Omental fat pad (tissue), 4 donors: ENCODE results near the gene FOXP4. TPM values are rescaled to one million over a fixed set of nuclear protein-coding genes. Genes with fewer than 3 reads are reported as not detected.

Experiments
- ATAC-seq: fragments of 150-250 bp; one replicate; pipeline ENCODE4 v1.9.1; 2016; ENCODE audit warnings: mild to moderate bottlenecking, moderate library complexity; ENCODE audit not compliant: low FRiP score
- DNase-seq: peaks from one replicate; pipeline ENCODE4 v3.0.0-alpha.2; 2019; ENCODE audit warnings: low spot score
- total RNA-seq, 4 donors: library from RNA; depleted of rRNA; stranded (reverse); fragments of >200 nt; gene quantifications; one replicate each; pipeline ENCODE4 v1.1.0, GENCODE V29; 2016
- TF ChIP-seq, protein P1 (sequence below), 3 donors: fragments of 450-650 bp; IDR thresholded peaks; one replicate each; pipeline ENCODE4 v1.5.1; 2016 to 2017; ENCODE audit warnings: antibody characterized with exemption in 3 of 3, mild to moderate bottlenecking in 3 of 3, moderate library complexity in 2 of 3

The FOXP4 gene
- total RNA-seq, 4 donors from 2014 or later = 3.6 to 9.0 (median 5.5) TPM

DNA sequence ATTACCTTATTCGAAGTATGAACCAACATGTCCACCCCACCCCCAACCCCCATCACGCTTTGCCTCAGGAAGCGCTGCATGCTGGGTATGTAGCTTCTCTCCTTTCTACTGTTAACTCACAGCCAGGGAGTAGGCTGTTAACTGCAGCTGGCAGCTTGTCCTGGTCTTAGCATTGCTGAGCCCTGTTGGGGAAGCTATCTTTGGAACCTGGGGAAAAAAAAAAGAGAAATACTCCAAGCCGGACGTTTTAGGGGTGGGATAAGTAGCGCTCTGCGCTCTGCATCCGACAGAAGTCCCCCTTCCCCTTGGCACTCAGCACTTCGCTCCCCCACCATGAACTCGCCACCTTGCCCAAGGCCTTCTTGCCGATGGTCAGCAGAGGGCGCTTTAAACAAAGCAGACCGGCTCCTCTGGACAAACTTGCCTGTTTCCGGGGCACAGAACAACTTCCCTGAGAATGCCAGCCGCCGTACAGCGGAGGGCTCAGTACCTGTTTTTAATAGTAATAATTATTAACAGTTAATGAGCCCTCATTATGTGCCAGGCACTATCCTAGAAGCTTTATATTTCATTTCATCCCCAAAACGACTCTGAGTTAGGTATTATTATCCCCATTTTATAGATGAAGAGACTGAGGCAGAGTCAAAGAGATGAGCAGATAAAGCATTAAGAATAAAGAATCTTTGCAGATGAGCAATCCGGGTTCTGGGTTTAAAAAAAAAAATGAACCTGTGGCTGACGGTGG, 56.9 kb downstream of the FOXP4 start:
- TF ChIP-seq, protein P1, sequence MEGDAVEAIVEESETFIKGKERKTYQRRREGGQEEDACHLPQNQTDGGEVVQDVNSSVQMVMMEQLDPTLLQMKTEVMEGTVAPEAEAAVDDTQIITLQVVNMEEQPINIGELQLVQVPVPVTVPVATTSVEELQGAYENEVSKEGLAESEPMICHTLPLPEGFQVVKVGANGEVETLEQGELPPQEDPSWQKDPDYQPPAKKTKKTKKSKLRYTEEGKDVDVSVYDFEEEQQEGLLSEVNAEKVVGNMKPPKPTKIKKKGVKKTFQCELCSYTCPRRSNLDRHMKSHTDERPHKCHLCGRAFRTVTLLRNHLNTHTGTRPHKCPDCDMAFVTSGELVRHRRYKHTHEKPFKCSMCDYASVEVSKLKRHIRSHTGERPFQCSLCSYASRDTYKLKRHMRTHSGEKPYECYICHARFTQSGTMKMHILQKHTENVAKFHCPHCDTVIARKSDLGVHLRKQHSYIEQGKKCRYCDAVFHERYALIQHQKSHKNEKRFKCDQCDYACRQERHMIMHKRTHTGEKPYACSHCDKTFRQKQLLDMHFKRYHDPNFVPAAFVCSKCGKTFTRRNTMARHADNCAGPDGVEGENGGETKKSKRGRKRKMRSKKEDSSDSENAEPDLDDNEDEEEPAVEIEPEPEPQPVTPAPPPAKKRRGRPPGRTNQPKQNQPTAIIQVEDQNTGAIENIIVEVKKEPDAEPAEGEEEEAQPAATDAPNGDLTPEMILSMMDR (IDR thresholded peaks at IDR 0.05) = peak in 1 of 3 donors; percentile 32
- ATAC-seq (peak; percentile 53), DNase-seq (peak; percentile 43)

DNA sequence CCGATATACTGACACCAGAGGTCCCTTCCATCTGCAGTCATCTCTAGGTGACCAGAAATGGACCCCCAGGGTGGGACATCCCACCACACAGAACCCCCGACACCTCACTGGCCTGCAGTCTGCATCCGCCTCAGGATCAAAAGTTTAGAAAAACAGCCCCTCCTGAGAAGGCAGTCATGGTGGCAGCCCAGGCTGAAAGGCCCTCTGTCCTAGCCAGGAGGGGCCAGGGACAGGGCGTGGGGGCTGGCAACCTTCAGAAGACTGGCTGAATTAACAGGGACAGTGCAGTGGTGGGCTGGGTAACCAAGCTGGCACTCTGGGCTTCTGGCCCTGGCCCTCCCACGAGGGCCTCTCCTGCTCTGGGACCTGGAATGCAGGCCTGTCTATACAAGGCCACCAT, 57.8 kb downstream of the FOXP4 start:
- DNase-seq (no peak), ATAC-seq (no peak)
- TF ChIP-seq, protein P1 (IDR thresholded peaks at IDR 0.05) = no peak

DNA sequence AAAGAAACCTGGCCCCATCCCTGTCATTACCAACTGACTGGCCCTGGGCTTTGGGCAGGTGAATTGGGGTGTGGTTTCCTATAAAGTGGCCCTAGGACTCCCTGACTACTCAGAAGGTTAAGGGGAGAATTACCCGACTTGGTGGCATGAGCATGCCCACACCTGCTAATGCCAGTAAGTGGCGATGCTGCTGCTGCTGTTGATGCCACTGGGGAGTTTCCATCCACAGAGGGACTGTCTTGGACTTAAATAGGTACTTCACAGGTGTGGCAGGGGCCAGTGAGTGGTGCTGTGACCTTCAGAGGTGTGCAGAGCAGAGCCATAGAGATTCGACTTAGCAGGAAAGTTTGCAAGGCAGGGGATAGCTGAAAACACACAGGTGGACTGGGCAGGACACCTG, 59.5 kb downstream of the FOXP4 start:
- DNase-seq (no peak), ATAC-seq (no peak)
- TF ChIP-seq, protein P1 (IDR thresholded peaks at IDR 0.05) = no peak

DNA sequence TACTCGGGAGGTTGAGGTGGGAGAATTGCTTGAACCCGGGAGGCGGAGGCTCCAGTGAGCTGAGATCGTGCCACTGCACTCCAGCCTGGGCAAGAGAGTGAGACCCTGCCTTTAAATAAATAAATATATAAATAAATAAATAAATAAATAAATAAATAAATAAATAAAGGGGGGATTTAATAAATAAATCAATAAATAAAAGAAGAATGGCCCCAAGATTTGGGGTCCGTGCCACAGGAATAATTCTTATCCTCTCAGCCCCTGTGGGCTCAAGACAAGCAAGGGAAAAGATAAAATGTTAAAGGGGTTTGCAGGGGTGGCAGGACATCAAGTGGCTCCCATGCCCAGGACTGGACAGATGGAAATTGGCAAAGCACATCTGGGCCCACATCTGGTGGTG, 60.9 kb downstream of the FOXP4 start:
- ATAC-seq (no peak), DNase-seq (no peak)
- TF ChIP-seq, protein P1 (IDR thresholded peaks at IDR 0.05) = no peak

GRCh38 chr6:41607736-41608135, 61.6 kb downstream of the FOXP4 start:
- DNase-seq (no peak), ATAC-seq (no peak)
- TF ChIP-seq, protein P1 (IDR thresholded peaks at IDR 0.05) = no peak

- ATAC-seq = no peak
- TF ChIP-seq, protein P1 (IDR thresholded peaks at IDR 0.05) = no peak
- no peak for DNase-seq
Measured at GRCh38 chr6:41608443-41609151, 62.4 kb downstream of the FOXP4 start.

DNA sequence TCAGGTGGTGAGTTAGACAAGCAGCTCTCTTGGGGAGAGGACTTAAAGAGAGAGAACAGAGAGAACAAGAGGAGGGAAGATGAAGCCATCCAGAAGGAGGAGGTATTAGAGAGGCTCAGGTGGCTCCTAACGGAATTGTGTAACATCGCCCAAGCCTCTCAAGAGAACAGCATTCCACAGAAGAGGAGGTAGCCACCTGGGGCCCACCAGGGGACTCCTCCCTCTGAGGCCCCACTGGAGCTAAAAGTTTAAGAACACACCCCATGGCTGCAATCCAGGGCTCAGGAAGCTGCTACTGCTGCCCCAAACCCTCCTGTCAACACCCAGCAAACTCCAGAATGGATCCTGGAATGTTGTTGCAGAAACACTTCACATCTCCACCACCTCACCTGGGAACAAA, 68.5 kb downstream of the FOXP4 start:
- ATAC-seq (no peak), DNase-seq (no peak)
- TF ChIP-seq, protein P1 (IDR thresholded peaks at IDR 0.05) = no peak
